ENCODE measurements around the gene CBL. TPM values are rescaled to one million over a fixed set of nuclear protein-coding genes. Genes with fewer than 3 reads are reported as not detected.

CBL gene
- total and polyA plus RNA-seq, 2 donors from 2014 or later = 2.0 to 20.6 TPM

DNA sequence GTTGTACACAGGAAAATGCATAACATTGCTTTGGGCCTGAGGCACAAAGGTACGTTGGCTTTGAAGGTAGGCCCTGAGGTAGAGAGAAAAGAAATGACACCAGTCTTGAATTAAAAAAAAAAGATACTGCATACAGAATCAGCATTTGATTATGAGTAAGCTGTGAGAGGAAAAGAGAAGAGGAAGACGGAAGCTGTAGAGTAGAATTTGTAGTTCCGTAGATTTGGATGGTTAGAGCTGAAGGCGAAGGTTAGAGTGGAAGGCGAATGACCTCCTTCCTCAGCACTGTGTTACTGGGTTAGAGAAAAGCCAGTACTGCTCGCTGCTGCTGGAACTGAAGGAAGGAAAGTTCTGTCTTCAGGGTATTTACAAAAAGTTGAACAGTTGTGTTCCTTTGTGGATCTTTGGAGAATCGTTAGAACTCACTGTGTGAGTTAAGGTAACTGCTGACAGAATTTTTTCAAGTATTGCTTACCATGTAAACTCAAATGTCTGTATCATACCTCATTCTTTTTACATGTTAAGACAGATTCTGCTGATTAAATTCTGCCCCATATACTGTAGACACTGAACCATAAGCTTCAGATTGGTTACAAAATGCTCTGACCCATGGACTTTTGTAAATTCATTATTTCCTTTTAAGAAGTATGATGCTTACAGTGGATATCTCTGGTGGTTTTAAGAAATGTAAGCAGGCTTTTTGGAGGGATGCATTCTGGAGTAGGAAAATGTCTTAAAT, 60.5 kb downstream of the CBL start:
- Histone ChIP-seq H3K9ac (ENCODE audit: low read length in 3 of 3) (no peak overlapping the region), H3K27ac (ENCODE audit: low read depth in 2 of 2, low read length in 2 of 2) (no peak overlapping the region), H3K4me3 (ENCODE audit: low read length in 3 of 3) (no peak overlapping the region), H3K4me1 (ENCODE audit: control insufficient read depth in 2 of 3, insufficient read depth in 2 of 3, low read depth in 1 of 3, low read length in 3 of 3) (peaks cover 0 to 17% (median 13%) of the 10 kb centered on the region in 3 donors), H3K9me3 (ENCODE audit: control insufficient read depth in 2 of 3, insufficient read depth in 1 of 3, low read length in 3 of 3) (no peaks in the 10 kb centered on the region), H3K27me3 (ENCODE audit: control insufficient read depth, insufficient read depth, low read length) (no peaks in the 10 kb centered on the region), H3K36me3 (ENCODE audit: control insufficient read depth in 2 of 3, insufficient read depth in 3 of 3, low read length in 3 of 3) (no peaks in the 10 kb centered on the region)
- FAIRE-seq (no peak), DNase-seq (no peak)
- intact Hi-C loops (cut with DNase I) = no loop called here
- TF ChIP-seq, protein P1, sequence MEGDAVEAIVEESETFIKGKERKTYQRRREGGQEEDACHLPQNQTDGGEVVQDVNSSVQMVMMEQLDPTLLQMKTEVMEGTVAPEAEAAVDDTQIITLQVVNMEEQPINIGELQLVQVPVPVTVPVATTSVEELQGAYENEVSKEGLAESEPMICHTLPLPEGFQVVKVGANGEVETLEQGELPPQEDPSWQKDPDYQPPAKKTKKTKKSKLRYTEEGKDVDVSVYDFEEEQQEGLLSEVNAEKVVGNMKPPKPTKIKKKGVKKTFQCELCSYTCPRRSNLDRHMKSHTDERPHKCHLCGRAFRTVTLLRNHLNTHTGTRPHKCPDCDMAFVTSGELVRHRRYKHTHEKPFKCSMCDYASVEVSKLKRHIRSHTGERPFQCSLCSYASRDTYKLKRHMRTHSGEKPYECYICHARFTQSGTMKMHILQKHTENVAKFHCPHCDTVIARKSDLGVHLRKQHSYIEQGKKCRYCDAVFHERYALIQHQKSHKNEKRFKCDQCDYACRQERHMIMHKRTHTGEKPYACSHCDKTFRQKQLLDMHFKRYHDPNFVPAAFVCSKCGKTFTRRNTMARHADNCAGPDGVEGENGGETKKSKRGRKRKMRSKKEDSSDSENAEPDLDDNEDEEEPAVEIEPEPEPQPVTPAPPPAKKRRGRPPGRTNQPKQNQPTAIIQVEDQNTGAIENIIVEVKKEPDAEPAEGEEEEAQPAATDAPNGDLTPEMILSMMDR (IDR thresholded peaks at IDR 0.05; ENCODE audit: borderline replicate concordance, extremely low read depth, insufficient read depth) = no peak

DNA sequence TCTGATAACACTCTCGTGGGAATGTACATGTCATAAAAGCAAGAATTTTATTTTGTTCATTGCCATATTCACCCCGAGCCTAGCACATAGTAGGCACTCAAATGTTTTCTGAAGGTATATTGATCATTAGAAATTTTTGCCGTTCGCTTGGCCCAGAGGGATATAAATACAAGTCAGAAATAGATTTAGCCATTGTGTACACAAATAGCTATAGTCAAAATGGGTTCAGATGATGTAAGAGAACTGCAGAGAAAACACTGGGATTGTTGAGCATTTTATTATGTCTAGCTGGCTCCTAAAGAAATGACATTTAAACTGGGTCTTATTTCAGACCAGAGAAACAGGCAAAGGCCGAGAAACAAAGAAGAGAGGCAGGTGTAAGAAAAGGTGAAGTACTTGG, 61.5 kb downstream of the CBL start:
- H3K36me3 ChIP-seq (ENCODE audit: control insufficient read depth in 2 of 3, insufficient read depth in 3 of 3, low read length in 3 of 3) = no peaks in the 10 kb centered on the region
- FAIRE-seq (no peak), DNase-seq (no peak)
- H3K9ac ChIP-seq (ENCODE audit: low read length in 3 of 3) = no peak overlapping the region
- TF ChIP-seq, protein P1 (IDR thresholded peaks at IDR 0.05; ENCODE audit: borderline replicate concordance, extremely low read depth, insufficient read depth) = no peak
- H3K4me1 ChIP-seq (ENCODE audit: control insufficient read depth in 2 of 3, insufficient read depth in 2 of 3, low read depth in 1 of 3, low read length in 3 of 3) = peaks cover 0 to 15% (median 11%) of the 10 kb centered on the region in 3 donors
- H3K27me3 ChIP-seq (ENCODE audit: control insufficient read depth, insufficient read depth, low read length) = no peaks in the 10 kb centered on the region
- H3K4me3 ChIP-seq (ENCODE audit: low read length in 3 of 3) = no peak overlapping the region
- intact Hi-C loops (cut with DNase I) = no loop called here
- H3K9me3 ChIP-seq (ENCODE audit: control insufficient read depth in 2 of 3, insufficient read depth in 1 of 3, low read length in 3 of 3) = no peaks in the 10 kb centered on the region
- no peak overlapping the region for H3K27ac ChIP-seq (ENCODE audit: low read depth in 2 of 2, low read length in 2 of 2)

DNA sequence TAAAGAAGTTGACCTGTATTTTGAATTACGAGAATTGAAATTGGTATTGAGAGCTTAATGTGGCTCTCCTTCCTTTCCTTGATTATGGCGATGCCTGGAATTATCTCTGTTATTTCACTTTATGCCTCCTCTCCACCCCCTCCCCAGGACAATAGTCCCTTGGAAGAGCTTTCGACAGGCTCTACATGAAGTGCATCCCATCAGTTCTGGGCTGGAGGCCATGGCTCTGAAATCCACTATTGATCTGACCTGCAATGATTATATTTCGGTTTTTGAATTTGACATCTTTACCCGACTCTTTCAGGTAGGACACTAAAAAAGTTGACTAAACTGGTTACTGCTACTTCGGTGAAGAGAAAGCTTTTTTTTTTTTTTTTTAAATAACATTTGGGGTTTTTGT, 67.6 kb downstream of the CBL start:
- no peak overlapping the region for H3K9ac ChIP-seq (ENCODE audit: low read length in 3 of 3)

More for the DNA sequence above, 67.6 kb downstream of the CBL start:
- intact Hi-C loops (cut with DNase I) = no loop called here
- Histone ChIP-seq H3K27me3 (ENCODE audit: control insufficient read depth, insufficient read depth, low read length) (no peaks in the 10 kb centered on the region), H3K9me3 (ENCODE audit: control insufficient read depth in 2 of 3, insufficient read depth in 1 of 3, low read length in 3 of 3) (no peaks in the 10 kb centered on the region), H3K4me1 (ENCODE audit: control insufficient read depth in 2 of 3, insufficient read depth in 2 of 3, low read depth in 1 of 3, low read length in 3 of 3) (peaks cover 0 to 5% (median 3%) of the 10 kb centered on the region in 3 donors), H3K4me3 (ENCODE audit: low read length in 3 of 3) (no peak overlapping the region), H3K36me3 (ENCODE audit: control insufficient read depth in 2 of 3, insufficient read depth in 3 of 3, low read length in 3 of 3) (peaks cover 3 to 7% (median 3%) of the 10 kb centered on the region in 3 donors), H3K27ac (ENCODE audit: low read depth in 2 of 2, low read length in 2 of 2) (no peak overlapping the region)
- no peak for FAIRE-seq
- TF ChIP-seq, protein P1 (IDR thresholded peaks at IDR 0.05; ENCODE audit: borderline replicate concordance, extremely low read depth, insufficient read depth) = no peak
- DNase-seq = no peak

Measured in kidney (tissue), 14 donors.